ENCODE measurements around the gene DDIT4L.

DNA sequence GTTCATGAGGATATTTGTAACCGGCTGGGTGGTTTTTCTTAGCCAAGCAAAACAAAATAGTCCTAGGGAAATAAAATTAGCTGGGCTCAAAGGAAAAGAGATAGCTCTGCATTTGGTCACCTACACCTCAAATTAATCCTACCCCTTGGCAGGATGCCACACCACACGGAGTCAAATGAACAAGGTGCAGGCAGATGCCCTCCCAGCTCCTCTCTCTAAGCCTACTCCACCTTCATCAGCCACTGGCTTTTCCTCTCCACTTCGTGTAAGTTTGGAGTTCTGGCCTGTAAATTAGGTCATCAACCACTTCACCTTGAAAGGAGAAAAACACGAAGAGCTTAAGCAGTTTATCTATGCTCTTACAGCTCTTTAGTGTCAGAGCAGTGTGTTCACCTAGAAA is 1.4 kb downstream of the DDIT4L start:
- TF ChIP-seq, protein P1, sequence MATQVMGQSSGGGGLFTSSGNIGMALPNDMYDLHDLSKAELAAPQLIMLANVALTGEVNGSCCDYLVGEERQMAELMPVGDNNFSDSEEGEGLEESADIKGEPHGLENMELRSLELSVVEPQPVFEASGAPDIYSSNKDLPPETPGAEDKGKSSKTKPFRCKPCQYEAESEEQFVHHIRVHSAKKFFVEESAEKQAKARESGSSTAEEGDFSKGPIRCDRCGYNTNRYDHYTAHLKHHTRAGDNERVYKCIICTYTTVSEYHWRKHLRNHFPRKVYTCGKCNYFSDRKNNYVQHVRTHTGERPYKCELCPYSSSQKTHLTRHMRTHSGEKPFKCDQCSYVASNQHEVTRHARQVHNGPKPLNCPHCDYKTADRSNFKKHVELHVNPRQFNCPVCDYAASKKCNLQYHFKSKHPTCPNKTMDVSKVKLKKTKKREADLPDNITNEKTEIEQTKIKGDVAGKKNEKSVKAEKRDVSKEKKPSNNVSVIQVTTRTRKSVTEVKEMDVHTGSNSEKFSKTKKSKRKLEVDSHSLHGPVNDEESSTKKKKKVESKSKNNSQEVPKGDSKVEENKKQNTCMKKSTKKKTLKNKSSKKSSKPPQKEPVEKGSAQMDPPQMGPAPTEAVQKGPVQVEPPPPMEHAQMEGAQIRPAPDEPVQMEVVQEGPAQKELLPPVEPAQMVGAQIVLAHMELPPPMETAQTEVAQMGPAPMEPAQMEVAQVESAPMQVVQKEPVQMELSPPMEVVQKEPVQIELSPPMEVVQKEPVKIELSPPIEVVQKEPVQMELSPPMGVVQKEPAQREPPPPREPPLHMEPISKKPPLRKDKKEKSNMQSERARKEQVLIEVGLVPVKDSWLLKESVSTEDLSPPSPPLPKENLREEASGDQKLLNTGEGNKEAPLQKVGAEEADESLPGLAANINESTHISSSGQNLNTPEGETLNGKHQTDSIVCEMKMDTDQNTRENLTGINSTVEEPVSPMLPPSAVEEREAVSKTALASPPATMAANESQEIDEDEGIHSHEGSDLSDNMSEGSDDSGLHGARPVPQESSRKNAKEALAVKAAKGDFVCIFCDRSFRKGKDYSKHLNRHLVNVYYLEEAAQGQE (IDR thresholded peaks at IDR 0.05; ENCODE audit: insufficient read depth in 1 of 2, low read depth in 2 of 2, low read length in 2 of 2): no peak
- TF ChIP-seq SIN3A (IDR thresholded peaks at IDR 0.05; ENCODE audit: borderline replicate concordance, insufficient read depth, low read length) (no peak), POLR2AphosphoS5 (IDR thresholded peaks at IDR 0.05; ENCODE audit: low read depth, low read length) (no peak)

All from PFSK-1 (cell line).